Suprapubic skin (tissue), 4 donors: ENCODE measurements around the gene TMEM150B. TPM values are rescaled to one million over a fixed set of nuclear protein-coding genes. Genes with fewer than 3 reads are reported as not detected.

Experiments
- DNase-seq, 2 donors: peaks; one replicate each; pipeline ENCODE4 v3.0.0-alpha.2; 2019; ENCODE audit warnings: low spot score in 2 of 2
- H3K27ac ChIP-seq: fragments of 200-600 bp; sonication (generic); one replicate; pipeline ENCODE4 v1.5.1; 2019
- H3K27me3 ChIP-seq: fragments of 200-600 bp; sonication (generic); one replicate; pipeline ENCODE4 v1.5.1; 2019
- H3K36me3 ChIP-seq: fragments of 200-600 bp; sonication (generic); one replicate; pipeline ENCODE4 v1.5.1; 2019
- H3K4me1 ChIP-seq: fragments of 200-600 bp; sonication (generic); one replicate; pipeline ENCODE4 v1.5.1; 2019
- H3K4me3 ChIP-seq: fragments of 200-600 bp; sonication (generic); one replicate; pipeline ENCODE4 v1.5.1; 2019; ENCODE audit warnings: mild to moderate bottlenecking
- H3K9me3 ChIP-seq: fragments of 200-600 bp; sonication (generic); one replicate; pipeline ENCODE4 v1.5.1; 2019
- CTCF ChIP-seq, 2 donors: fragments of 200-600 bp in 1 of 2; fragments of 450-650 bp in 1 of 2; sonication (generic) in 1 of 2; IDR thresholded peaks; one replicate each; pipeline ENCODE4 v1.5.1; 2016 to 2019; ENCODE audit warnings: antibody characterized with exemption in 2 of 2, mild to moderate bottlenecking in 1 of 2, moderate library complexity in 1 of 2
- EP300 ChIP-seq: sonication (generic); formaldehyde crosslinking; IDR thresholded peaks from one replicate; pipeline ENCODE4 v1.6.1; 2017; ENCODE audit warnings: antibody characterized with exemption
- POLR2A ChIP-seq, 2 donors: fragments of 450-650 bp; IDR thresholded peaks; one replicate each; pipeline ENCODE4 v1.6.1; 2017; ENCODE audit warnings: antibody characterized with exemption in 2 of 2, mild to moderate bottlenecking in 2 of 2, moderate library complexity in 2 of 2
- POLR2AphosphoS5 ChIP-seq, 3 donors: sonication (generic); formaldehyde crosslinking; IDR thresholded peaks; one replicate each; pipeline ENCODE4 v1.6.1; 2017; ENCODE audit warnings: antibody characterized with exemption in 3 of 3
- WGBS: methylation state at CpG from one replicate; pipeline ENCODE4 v1.1.5; 2018; 5-methylcytosine and 5-hydroxymethylcytosine counted together
- total RNA-seq, 4 donors: library from RNA; depleted of rRNA; stranded (reverse); fragments of >200 nt; gene quantifications; one replicate each; pipeline ENCODE4 v1.1.0, GENCODE V29; 2016

TMEM150B gene
- total RNA-seq, 4 donors from 2014 or later = not detected

- Histone ChIP-seq H3K4me3 (no peak overlapping the region), H3K27ac (no peak overlapping the region), H3K4me1 (no peaks in the 10 kb centered on the region), H3K36me3 (no peaks in the 10 kb centered on the region), H3K27me3 (no peaks in the 10 kb centered on the region), H3K9me3 (no peaks in the 10 kb centered on the region)
- TF ChIP-seq POLR2AphosphoS5 (IDR thresholded peaks at IDR 0.05) = no peak
- TF ChIP-seq EP300 = no peak
- TF ChIP-seq CTCF (IDR thresholded peaks at IDR 0.05) = no peak
- no peak for TF ChIP-seq POLR2A (IDR thresholded peaks at IDR 0.05)
- no peak for DNase-seq
- 88% methylated on average over 3 of the region's 9 CpGs for WGBS
Measured at GRCh38 chr19:55311397-55311796, 13.7 kb downstream of the TMEM150B start.

DNA sequence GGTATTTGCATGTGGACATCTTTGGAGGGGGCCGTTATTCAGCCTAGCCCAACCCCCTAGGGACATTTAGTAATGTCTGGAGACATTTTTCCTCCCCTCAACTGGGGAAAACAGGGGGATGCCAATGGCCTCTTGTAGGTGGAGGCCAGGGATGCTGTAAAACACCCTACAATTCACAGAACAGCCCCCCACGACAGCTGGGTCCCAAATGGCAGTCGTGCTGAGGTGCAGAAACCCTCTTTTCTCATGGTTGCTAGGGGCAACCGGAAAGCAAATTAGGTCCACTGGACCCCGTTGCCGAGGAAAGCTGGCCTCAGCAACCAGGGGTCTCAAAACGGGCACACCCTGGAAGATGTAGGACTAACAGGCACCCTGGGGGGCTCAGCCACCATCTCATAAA lies 14.6 kb downstream of the TMEM150B start:
- Histone ChIP-seq H3K27me3 (no peaks in the 10 kb centered on the region), H3K9me3 (no peaks in the 10 kb centered on the region), H3K4me3 (no peak overlapping the region), H3K4me1 (no peaks in the 10 kb centered on the region), H3K27ac (no peak overlapping the region), H3K36me3 (no peaks in the 10 kb centered on the region)
- no peak for DNase-seq
- WGBS = 60% methylated on average over 6 of the region's 7 CpGs
- TF ChIP-seq POLR2A (IDR thresholded peaks at IDR 0.05) (no peak), CTCF (IDR thresholded peaks at IDR 0.05) (no peak), EP300 (no peak), POLR2AphosphoS5 (IDR thresholded peaks at IDR 0.05) (no peak)

- Histone ChIP-seq H3K4me1 (no peaks in the 10 kb centered on the region), H3K4me3 (no peak overlapping the region), H3K9me3 (no peaks in the 10 kb centered on the region), H3K27ac (no peak overlapping the region), H3K36me3 (no peaks in the 10 kb centered on the region), H3K27me3 (no peaks in the 10 kb centered on the region)
- WGBS = 89% methylated on average over 5 of the region's 5 CpGs
- TF ChIP-seq CTCF (IDR thresholded peaks at IDR 0.05) (no peak), POLR2A (IDR thresholded peaks at IDR 0.05) (no peak), EP300 (no peak), POLR2AphosphoS5 (IDR thresholded peaks at IDR 0.05) (no peak)
- DNase-seq = no peak
Measured at GRCh38 chr19:55309448-55309847, 15.7 kb downstream of the TMEM150B start.

DNA sequence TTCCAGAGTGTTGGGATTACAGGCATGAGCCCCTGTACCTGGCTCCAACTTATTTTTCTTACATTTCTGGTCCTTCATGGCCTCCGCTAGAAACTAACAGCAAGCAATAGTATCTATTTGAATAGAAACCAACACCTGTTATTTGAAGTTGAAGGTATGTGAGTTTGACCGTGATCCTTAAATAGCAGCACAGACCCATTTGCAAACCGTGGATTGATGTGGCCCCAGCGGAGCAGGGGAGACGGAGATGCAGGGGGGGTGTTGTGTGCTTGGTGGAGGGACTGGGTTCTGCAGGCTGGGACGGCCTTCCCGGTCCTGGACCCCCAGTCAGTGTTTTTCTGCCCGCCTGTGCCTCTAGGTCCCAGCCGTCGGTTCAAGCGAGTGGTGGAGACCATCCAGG lies 16.9 kb downstream of the TMEM150B start:
- H3K4me1 ChIP-seq = no peaks in the 10 kb centered on the region
- no peaks in the 10 kb centered on the region for H3K27me3 ChIP-seq
- TF ChIP-seq POLR2AphosphoS5 (IDR thresholded peaks at IDR 0.05) = no peak
- TF ChIP-seq EP300 = no peak
- no peak for TF ChIP-seq CTCF (IDR thresholded peaks at IDR 0.05)
- TF ChIP-seq POLR2A (IDR thresholded peaks at IDR 0.05) = no peak
- 86% methylated on average over 7 of the region's 11 CpGs for WGBS
- H3K9me3 ChIP-seq = no peaks in the 10 kb centered on the region
- H3K36me3 ChIP-seq = no peaks in the 10 kb centered on the region
- H3K4me3 ChIP-seq = no peak overlapping the region
- no peak for DNase-seq
- H3K27ac ChIP-seq = no peak overlapping the region

- 85% methylated on average over 3 of the region's 3 CpGs for WGBS
- TF ChIP-seq POLR2A (IDR thresholded peaks at IDR 0.05) (no peak), CTCF (IDR thresholded peaks at IDR 0.05) (no peak), POLR2AphosphoS5 (IDR thresholded peaks at IDR 0.05) (no peak), EP300 (no peak)
- no peaks in the 10 kb centered on the region for H3K36me3 ChIP-seq
- peaks cover 6% of the 10 kb centered on the region for H3K4me1 ChIP-seq
- no peak overlapping the region for H3K4me3 ChIP-seq
- H3K9me3 ChIP-seq = no peaks in the 10 kb centered on the region
- H3K27ac ChIP-seq = no peak overlapping the region
- no peaks in the 10 kb centered on the region for H3K27me3 ChIP-seq
- no peak for DNase-seq
Measured at GRCh38 chr19:55306712-55307111, 18.4 kb downstream of the TMEM150B start.
